ENCODE results near the gene SLC28A1.
"Not testable (repeated sequence)": the region's sequence is repeated elsewhere in the genome, so short reads cannot be mapped to it uniquely, and the experiment has no call there.

The SLC28A1 gene

GRCh38 chr15:84909029-84909428 lies 24.6 kb downstream of the SLC28A1 start:
- in situ Hi-C loops (cut with MboI; ENCODE audit: low sequenced_read_pairs): no loop called here

DNA sequence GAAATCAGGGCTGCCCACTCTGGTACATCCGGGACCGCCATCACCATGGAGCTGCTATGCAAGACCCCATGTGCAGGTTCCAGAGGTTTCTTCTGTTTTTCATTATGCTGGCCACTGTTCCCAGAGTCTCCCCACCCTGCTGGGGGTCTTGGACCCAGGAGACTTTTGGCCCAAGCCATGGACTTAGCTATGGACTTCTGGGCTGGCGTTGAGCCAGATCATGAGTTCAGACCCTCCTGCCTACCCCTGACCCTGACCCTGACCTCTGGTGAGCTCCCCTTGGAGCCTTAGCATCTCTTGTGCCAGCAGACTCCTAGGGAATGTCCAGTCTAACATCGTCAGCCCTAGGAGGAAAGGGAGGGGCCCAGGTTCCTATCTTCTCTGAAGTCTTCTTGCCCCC lies 25.3 kb downstream of the SLC28A1 start:
- in situ Hi-C loops (cut with MboI; ENCODE audit: low sequenced_read_pairs): no loop called here

- in situ Hi-C loops (cut with MboI; ENCODE audit: low sequenced_read_pairs): no loop called here
These were observed 26.6 kb downstream of the SLC28A1 start for GRCh38 chr15:84910928-84911623.

GRCh38 chr15:84911879-84912660 lies 27.6 kb downstream of the SLC28A1 start:
- in situ Hi-C loops (cut with MboI; ENCODE audit: low sequenced_read_pairs): no loop called here

GRCh38 chr15:84913360-84913723 lies 28.9 kb downstream of the SLC28A1 start:
- in situ Hi-C loops (cut with MboI; ENCODE audit: low sequenced_read_pairs): no loop called here

DNA sequence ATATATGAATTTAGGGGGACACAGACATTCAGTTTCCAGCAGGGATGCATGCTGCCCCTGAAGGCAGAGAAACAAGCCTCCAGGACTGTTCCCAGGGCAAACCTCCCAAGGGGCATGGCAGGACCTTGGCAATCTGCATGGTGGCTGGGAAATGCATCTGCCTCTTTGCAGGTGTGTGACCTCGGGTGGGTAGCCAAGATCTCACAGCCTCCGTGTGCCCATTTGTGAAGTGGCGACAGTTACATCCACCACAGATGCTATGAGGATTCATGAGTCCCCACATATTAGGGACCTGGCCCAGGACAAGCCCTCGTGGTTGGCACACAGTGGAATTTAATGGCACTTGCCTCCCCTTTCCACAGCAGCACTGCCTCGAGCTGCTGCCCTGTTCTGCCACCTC lies 29.9 kb downstream of the SLC28A1 start:
- in situ Hi-C loops (cut with MboI; ENCODE audit: low sequenced_read_pairs): no loop called here

DNA sequence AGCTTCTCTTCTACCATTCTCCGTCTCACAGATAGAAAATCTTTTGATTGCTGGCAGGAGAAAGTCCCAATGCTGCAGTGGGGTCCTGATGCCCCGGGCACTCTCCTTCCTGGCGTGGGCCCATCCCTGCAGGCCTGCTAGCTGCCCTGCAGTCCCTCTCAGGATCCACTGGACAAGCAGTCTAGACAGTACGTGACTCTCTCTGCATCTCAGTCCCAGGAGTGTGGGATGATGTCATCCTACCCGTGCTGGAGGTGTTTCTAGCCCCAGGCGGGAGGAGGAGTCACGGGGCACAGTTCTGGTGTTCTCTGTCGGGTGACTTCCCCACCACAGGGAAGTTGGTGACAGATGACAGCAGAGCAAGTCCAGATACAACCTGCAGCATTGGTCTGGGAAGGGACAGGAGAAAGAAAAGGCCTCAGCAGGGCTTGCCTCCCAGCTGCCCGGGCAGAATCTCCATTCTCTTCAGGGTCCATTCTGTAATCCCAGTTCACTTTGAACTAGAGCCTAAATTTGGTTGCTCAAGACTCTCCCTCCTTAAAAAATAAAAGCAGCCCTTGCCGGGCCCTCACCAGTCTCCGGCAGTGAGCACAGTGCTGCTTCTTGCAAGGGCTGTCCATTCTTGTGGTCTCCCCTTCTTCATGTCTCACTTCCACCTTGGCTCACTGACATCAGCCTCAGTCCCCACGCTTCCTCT lies 30.6 kb downstream of the SLC28A1 start:
- in situ Hi-C loops (cut with MboI; ENCODE audit: low sequenced_read_pairs): no loop called here

DNA sequence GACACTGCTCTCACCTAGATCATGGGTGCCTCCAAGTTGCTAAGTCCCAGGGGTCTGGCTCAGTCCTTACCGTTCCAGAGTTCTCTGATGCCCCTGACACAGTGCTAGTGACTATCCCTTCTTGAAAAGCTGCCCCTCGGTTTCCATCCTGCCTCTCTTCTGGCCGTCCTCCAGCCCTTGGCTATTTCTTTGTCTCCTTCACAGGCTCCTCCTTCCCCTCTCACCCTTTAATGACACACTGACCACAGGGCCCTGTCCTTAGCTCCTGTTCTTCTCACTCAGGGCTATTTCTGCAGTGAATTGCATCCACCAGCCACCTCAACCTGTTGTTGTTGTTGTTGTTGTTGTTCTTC lies 31.1 kb downstream of the SLC28A1 start:
- in situ Hi-C loops (cut with MboI; ENCODE audit: low sequenced_read_pairs): no loop called here

DNA sequence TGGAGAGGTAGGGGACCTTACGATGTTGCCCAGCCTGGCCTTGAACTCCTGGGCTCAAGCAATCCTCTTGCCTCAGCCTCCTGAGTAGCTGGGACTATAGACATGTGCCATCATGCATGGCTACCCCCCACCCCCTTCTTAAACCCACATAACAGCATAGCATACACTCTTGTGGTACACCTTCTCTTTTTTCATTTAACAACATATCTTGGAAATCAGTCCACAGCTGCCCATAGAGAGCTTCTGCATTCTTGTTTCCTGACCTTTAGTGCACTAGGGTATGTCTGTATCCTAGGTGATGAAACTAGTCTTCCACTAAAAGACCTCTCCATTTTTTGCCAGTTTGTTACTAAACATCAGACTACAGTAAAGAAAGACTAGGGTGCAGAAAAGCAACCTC lies 33.0 kb downstream of the SLC28A1 start:
- in situ Hi-C loops (cut with MboI; ENCODE audit: low sequenced_read_pairs): no loop called here

DNA sequence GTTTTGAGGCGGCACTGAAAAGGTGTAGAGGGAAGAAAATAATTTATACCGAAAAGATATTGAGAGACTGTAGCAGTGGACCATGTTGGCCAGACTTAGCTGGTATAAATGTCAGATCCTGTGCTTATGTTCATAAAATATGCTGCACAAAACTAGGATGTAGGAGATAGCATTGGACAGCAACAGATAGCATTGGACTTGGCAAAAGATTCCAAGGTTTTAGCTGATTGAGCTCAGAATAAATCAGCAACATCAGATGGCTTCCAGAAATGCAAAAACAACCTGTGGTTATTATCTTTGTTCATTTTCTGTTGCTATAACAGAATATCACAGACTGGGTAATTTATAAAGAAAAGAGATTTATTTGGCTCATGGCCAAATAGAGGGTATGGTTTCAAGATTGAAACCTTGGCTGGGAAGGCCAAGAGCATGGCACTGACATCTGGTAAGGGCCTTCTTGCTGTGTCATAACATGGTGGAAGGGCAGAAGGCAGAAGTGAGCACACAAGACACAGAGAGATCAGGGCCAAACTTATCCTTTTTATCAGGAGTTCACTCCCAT lies 34.7 kb downstream of the SLC28A1 start:
- in situ Hi-C loops (cut with MboI; ENCODE audit: low sequenced_read_pairs): no loop called here

- in situ Hi-C loops (cut with MboI; ENCODE audit: low sequenced_read_pairs): no loop called here
These were observed 36.7 kb downstream of the SLC28A1 start for GRCh38 chr15:84921121-84921520.

GRCh38 chr15:84922530-84922929 lies 38.1 kb downstream of the SLC28A1 start:
- in situ Hi-C loops (cut with MboI; ENCODE audit: low sequenced_read_pairs): no loop called here

DNA sequence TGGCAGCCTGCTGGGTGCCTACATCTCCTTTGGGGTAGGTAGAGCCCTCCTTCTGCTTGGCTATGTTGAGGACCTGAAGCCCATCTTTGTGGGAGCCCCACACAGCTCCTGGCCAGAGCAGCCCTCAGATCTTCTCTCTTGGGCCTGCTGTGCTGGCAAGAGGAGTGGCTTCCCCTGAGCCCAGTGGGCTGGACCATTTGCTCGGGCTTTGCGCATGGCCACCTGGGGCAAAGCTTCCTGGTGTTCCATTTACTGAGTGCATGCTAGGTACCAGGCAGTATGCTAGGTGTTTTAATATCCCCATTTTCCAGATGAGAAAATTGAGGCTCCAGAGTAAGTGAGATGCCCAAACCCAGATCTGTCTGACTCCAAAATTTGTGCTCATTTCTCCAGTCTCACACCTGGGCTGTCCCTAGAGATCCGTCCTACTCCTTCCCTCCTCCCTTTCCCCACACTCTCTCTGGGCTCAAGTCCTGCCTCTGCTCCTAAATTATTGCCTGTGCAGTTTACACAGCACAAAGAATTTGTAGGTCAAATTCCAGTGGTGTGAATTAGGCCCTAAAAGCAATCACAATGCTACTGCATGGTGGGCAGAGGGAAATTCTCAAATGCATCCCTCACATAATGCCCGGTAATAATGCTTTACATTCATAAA lies 39.7 kb downstream of the SLC28A1 start:
- in situ Hi-C loops (cut with MboI; ENCODE audit: low sequenced_read_pairs): no loop called here

- in situ Hi-C loops (cut with MboI; ENCODE audit: low sequenced_read_pairs): not testable (repeated sequence)
These were observed 40.5 kb downstream of the SLC28A1 start for GRCh38 chr15:84924821-84925569.

GRCh38 chr15:84925906-84926305 lies 41.4 kb downstream of the SLC28A1 start:
- in situ Hi-C loops (cut with MboI; ENCODE audit: low sequenced_read_pairs): no loop called here

- in situ Hi-C loops (cut with MboI; ENCODE audit: low sequenced_read_pairs): no loop called here
These were observed 42.2 kb downstream of the SLC28A1 start for GRCh38 chr15:84926491-84927230.

- in situ Hi-C loops (cut with MboI; ENCODE audit: low sequenced_read_pairs): no loop called here
These were observed 44.3 kb downstream of the SLC28A1 start for GRCh38 chr15:84928843-84929168.

- in situ Hi-C loops (cut with MboI; ENCODE audit: low sequenced_read_pairs): no loop called here
These were observed 45.5 kb downstream of the SLC28A1 start for GRCh38 chr15:84929795-84930603.

Data from hTERT RPE-1 (cell line).